Fibroblast of skin of left quadriceps (primary cell): ENCODE measurements around the gene TMEM219.
"Not testable (repeated sequence)": the region's sequence is repeated elsewhere in the genome, so short reads cannot be mapped to it uniquely, and the experiment has no call there.

Experiments
- DNase-seq, 2 experiments: peaks; one replicate each; pipeline ENCODE4 v3.0.0-alpha.2; 2013; ENCODE audit warnings: low read depth in 2 of 2

Gene TMEM219

DNA sequence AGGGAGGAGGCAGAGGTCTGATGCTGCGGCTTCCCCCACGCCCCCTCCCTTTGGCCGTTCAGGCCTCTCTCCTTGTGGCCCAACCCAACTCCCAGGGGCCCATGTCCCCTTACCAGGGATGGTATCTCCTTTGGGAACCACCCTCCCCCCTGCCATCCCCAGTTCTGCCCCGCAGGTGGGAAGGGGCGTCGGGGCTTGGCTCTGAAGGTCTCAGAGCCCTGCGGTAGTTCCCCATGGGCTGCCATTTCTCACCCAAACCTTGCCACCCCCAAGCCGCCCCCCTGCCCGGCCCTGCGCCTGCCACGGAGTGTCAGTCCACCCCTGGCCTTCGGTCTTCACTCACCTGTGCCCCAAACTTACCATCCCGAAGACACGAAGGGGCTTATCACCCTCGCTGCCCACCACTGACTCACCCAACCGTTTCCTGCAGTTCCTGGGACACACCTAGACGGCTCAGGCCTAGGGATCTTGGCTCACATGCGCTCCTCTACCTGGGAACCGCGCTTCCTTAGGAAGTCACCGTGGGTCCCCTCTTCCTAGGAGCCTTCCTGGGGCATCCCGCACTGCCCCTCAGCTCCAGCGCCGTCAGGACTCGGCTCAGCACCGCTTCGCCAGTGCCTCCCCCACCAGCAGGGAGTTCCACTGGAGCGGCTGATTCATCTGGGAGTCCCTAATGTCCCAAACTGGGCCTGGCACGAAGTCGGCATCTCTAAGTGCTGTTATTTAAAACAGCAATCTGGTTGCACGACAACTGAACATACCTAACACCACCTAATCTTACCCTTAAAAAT, 50.0 kb downstream of the TMEM219 start:
- no peak for DNase-seq

DNA sequence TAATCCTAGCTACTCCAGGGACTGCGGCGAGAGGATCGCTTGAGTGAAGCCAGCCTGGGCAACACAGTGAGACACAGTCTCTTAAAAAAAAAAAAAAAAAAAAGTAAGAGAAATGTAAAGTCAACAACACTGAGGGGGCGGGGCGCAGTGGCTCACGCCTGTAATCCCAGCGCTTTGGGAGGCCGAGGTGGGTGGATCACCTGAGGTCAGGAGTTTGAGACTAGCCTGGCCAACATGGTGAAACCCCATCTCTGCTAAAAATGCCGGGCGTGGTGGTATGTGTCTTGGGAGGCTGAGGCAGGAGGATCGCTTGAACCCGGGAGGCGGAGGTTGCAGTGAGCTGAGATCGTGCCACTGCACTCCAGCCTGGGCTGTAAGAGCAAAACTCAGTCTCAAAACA, 50.7 kb downstream of the TMEM219 start:
- not testable (repeated sequence) for DNase-seq

DNA sequence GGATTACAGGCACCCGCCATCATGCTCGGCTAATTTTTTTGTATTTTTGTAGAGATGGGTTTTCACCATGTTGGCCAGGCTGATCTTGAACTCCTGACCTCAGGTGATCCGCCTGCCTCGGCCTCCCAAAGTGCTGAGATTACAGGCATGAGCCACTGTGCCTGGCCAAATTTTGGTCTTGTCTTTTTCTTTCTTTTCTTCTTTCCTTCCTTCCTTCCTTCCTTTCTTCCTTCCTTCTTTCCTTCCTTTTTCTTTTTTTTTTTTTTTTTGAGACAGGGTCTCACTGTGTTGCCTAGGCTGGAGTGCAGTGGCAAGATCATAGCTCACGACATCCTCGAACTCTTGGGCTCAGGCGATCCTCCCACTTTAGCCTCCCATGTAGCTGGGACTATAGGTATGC, 53.6 kb downstream of the TMEM219 start:
- DNase-seq = not testable (repeated sequence)

DNA sequence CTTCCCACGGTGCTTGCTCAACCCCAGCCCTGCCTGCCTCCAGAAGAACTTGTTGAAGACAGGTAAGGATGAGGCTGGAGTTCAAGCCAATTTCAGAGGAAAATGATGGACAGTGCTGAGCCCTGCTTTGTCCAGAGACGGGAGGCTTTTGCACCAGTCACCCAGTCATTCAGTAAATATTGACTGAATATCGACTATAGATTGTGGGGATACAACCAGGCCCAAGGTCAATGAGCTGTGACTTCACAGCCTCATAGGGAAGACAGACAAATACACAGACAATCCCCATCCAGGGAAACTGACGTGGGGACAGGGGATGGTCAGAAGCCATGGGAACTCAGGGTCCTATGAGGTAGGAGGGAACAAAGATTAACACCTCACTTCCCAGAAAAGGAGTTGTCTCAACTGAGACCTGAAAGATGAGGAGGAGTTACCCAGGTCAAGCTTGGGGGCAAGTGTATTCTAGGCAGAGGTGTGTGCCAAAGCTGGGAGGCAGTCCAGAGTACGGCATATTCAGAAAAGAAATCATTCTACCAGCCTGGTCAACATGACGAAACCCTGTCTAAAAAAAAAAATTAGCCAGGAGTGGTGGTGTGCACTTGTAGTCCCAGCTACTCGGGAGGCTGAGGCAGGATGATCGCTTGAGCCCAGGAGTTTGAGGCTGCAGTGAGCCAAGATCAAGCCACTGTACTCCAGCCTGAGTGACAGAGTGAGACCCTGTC, 54.8 kb downstream of the TMEM219 start:
- no peak for DNase-seq

DNA sequence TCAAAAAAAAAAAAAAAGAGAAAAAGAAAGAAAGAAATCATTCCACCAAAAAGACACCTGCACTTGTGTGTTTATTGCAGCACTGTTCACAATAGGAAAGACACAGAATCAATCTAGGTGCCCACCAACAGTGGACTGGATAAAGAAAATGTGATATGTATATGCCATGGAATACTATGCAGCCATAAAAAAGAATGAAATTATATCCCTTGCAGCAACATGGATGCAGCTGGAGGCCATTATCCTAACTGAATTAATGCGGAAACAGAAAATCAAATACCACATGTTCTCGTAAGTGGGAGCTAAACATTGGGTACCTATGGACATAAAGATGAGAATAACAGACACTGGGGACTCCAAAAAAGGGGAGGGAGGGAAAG, 55.4 kb downstream of the TMEM219 start:
- DNase-seq = no peak

DNA sequence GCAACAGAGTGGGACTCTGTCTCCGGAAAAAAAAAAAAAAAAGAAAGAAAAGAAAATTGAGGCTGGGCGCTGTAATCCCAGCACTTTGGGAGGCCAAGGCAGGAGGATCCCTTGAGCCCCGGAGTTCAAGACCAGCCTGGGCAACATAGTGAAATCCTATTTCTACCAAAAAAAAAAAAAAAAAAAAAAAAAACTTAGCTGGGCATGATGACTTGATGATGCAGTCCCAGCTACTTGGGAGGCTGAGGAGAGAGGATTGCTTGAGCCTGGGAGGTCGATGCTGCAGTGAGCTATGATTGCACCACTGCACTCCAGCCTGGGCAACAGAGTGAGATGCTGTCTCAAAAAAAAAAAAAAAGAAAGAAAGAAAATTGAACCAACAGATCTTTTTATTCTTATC, 56.1 kb downstream of the TMEM219 start:
- not testable (repeated sequence) for DNase-seq

DNA sequence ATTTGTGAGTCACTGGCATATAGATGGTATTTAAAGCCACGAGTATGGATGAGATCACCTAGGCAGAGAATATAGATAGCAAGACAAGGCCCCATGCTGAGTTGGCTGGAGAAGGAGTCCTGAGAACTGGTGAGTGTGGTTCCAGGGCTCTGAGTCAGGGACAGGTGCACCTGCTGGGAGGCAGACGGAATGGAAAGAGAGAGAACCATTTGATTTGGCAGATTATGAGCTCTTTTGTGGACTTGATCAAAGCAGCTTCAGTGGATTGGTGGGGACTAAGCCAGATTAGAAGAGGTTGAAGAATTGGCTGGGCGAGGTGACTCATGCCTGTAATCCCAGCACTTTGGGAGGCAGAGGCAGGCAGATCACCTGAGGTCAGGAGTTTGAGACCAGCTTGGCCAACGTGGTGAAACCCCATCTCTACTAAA, 56.9 kb downstream of the TMEM219 start:
- no peak for DNase-seq
